HL-60 (cell line): Measurements from ENCODE around the gene PBXIP1.

Experiments
- DNase-seq, 2 experiments: peaks; one replicate each; pipeline ENCODE4 v3.0.0-alpha.2; 2010 to 2020; ENCODE audit warnings: low read depth in 1 of 2, low spot score in 1 of 2
- H3K27ac ChIP-seq: fragments of 250-450 bp; sonication (Bioruptor Pico); replicated peaks from 2 replicates; pipeline ENCODE4 v1.5.1; 2020; ENCODE audit warnings: mild to moderate bottlenecking, moderate library complexity
- H3K27me3 ChIP-seq: fragments of 250-450 bp; sonication (Bioruptor Pico); 2 replicates; pipeline ENCODE4 v1.5.1; 2021; ENCODE audit warnings: mild to moderate bottlenecking, moderate library complexity; ENCODE audit not compliant: insufficient read depth, poor library complexity, severe bottlenecking
- H3K4me3 ChIP-seq: replicated peaks from 2 replicates; pipeline ENCODE4 v1.5.1; 2011; ENCODE audit warnings: mild to moderate bottlenecking, control low read depth, low read length; ENCODE audit not compliant: insufficient read depth
- CTCF ChIP-seq: IDR thresholded peaks from one replicate; pipeline ENCODE4 v1.5.1; 2011; ENCODE audit warnings: low read length, control low read depth, inconsistent platforms; ENCODE audit not compliant: insufficient read depth
- GABPA ChIP-seq: IDR thresholded peaks from 2 replicates; pipeline ENCODE4 v1.6.1; 2012; ENCODE audit warnings: low read depth
- POLR2AphosphoS5 ChIP-seq: IDR thresholded peaks from 2 replicates; pipeline ENCODE4 v1.6.1; 2012; ENCODE audit warnings: low read depth
- REST ChIP-seq: IDR thresholded peaks from 2 replicates; pipeline ENCODE4 v1.6.1; 2012; ENCODE audit warnings: low read depth; ENCODE audit not compliant: insufficient replicate concordance
- SPI1 ChIP-seq: IDR thresholded peaks from 2 replicates; pipeline ENCODE4 v1.6.1; 2012; ENCODE audit warnings: low read depth, mild to moderate bottlenecking, borderline replicate concordance

Gene PBXIP1

GRCh38 chr1:154990276-154990675, 34.4 kb upstream of the PBXIP1 start:
- DNase-seq, result no peak
- TF ChIP-seq SPI1 (no peak), GABPA (no peak), CTCF (no peak), REST (no peak), POLR2AphosphoS5 (no peak)
- Histone ChIP-seq H3K4me3 (no peak overlapping the region), H3K27ac (no peak overlapping the region), H3K27me3 (no peaks in the 10 kb centered on the region)

GRCh38 chr1:154989195-154989860, 33.4 kb upstream of the PBXIP1 start:
- Histone ChIP-seq H3K27ac (no peak overlapping the region), H3K4me3 (no peak overlapping the region), H3K27me3 (no peaks in the 10 kb centered on the region)
- TF ChIP-seq POLR2AphosphoS5 (no peak), GABPA (no peak), SPI1 (no peak), CTCF (no peak), REST (no peak)
- no peak for DNase-seq

GRCh38 chr1:154988058-154988954, 32.4 kb upstream of the PBXIP1 start:
- no peak overlapping the region for H3K4me3 ChIP-seq
- no peak overlapping the region for H3K27ac ChIP-seq
- no peak for TF ChIP-seq REST
- DNase-seq, result no peak
- H3K27me3 ChIP-seq, result no peaks in the 10 kb centered on the region
